ENCODE results near the gene NIPAL3. TPM values are rescaled to one million over a fixed set of nuclear protein-coding genes. Genes with fewer than 3 reads are reported as not detected.

Gene NIPAL3
- total RNA-seq, 1 experiment from 2014 or later: 55.8 TPM

GRCh38 chr1:24390924-24391782 lies 24.4 kb upstream of the NIPAL3 start:
- Mint-ChIP-seq H3K4me1 (ENCODE audit: insufficient read depth, unreplicated experiment) (peaks cover 62% of the 10 kb centered on the region), H3K36me3 (ENCODE audit: insufficient read depth, unreplicated experiment) (peaks cover 29% of the 10 kb centered on the region), H3K9me3 (ENCODE audit: unreplicated experiment) (no peaks in the 10 kb centered on the region), H3K4me3 (ENCODE audit: unreplicated experiment) (peak overlapping the region; percentile 64), H3K27me3 (ENCODE audit: insufficient read depth, unreplicated experiment) (no peaks in the 10 kb centered on the region), H3K27ac (ENCODE audit: low read depth, unreplicated experiment) (peak overlapping the region; percentile 97)
- TF ChIP-seq, protein P1, sequence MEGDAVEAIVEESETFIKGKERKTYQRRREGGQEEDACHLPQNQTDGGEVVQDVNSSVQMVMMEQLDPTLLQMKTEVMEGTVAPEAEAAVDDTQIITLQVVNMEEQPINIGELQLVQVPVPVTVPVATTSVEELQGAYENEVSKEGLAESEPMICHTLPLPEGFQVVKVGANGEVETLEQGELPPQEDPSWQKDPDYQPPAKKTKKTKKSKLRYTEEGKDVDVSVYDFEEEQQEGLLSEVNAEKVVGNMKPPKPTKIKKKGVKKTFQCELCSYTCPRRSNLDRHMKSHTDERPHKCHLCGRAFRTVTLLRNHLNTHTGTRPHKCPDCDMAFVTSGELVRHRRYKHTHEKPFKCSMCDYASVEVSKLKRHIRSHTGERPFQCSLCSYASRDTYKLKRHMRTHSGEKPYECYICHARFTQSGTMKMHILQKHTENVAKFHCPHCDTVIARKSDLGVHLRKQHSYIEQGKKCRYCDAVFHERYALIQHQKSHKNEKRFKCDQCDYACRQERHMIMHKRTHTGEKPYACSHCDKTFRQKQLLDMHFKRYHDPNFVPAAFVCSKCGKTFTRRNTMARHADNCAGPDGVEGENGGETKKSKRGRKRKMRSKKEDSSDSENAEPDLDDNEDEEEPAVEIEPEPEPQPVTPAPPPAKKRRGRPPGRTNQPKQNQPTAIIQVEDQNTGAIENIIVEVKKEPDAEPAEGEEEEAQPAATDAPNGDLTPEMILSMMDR (IDR thresholded peaks at IDR 0.05; ENCODE audit: unreplicated experiment): peak; percentile 95
- DNase-seq (ENCODE audit: unreplicated experiment): peak; percentile 88
- no TSS peak for BruUV-seq (replicated peaks)
- CTCF ChIA-PET: interaction anchor here (0.5 to 6.6 kb wide), 78 partner anchors 8 to 433 kb away, joined by 3 to 365 read pairs (median 5); partner anchors contain the start of genes GRHL3 and STPG1
- intact Hi-C loops (cut with micrococcal nuclease): loop anchor here (1.0 to 10.0 kb wide), 6 partner anchors 28 to 444 kb away; no protein-coding TSS in a partner anchor
- POLR2A ChIA-PET: interaction anchor here (0.6 to 6.4 kb wide), 25 partner anchors 8 to 847 kb away, joined by 3 to 155 read pairs (median 6); partner anchors contain the start of genes GRHL3, NIPAL3 and STPG1

DNA sequence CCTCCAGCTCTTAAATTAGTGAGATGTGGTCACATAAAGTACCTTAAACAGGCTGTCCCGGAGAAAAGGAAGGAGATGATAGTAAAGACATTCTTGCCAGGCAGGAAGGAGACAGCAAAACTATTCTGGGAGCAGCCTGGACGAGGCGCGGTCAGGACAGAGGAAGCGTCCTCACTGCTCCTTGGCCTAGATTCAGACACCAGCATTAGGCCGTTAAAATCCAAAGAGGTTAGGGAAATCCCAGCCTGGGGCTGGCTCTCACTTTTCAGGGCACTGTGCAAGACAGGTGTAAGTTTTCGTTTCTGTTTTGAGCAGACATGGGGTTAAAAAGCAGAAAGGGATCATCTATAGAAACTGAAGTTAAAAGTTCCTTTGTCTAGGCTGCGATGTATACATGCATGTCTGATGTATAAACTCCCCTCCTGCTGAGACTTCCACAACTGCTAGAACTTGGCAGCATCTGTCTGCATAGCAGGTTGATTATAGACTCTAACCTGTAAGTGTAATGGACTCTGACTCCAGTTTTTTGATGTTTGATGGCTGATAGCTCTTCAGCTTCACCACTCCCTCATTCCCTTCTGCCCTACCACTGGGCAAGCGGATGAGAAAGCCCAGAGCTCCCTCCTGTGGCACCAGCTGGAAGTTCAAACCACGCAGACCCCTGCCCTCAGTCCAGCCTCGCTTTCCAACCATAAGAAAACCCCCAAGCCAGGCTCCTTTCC lies 23.6 kb upstream of the NIPAL3 start:
- Mint-ChIP-seq H3K4me3 (ENCODE audit: unreplicated experiment) (peak overlapping the region; percentile 64), H3K36me3 (ENCODE audit: insufficient read depth, unreplicated experiment) (peaks cover 29% of the 10 kb centered on the region)

DNA sequence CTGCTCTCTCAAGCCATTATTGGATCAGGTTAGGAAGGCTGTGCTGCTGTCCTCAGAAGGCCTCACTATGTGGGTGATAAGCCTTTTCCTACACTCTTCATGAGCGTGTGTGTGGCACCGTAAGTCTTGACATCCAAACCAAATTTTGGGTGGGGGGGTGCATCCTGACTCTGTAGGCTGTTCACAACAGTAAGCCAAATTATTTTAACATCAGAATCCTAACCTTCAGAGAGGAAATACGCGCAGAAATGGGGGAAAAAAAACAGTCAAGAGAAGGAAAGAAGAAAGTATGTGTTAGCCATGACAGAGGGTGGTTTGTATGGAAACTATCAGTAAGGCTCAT lies 23.0 kb upstream of the NIPAL3 start:
- H3K4me3 Mint-ChIP-seq (ENCODE audit: unreplicated experiment): no peak overlapping the region
- peaks cover 29% of the 10 kb centered on the region for H3K36me3 Mint-ChIP-seq (ENCODE audit: insufficient read depth, unreplicated experiment)
- CTCF ChIA-PET: interaction anchor here (0.6 to 6.6 kb wide), 28 partner anchors 8 to 618 kb away, joined by 3 to 365 read pairs (median 6); partner anchors contain the start of genes GRHL3 and STPG1
- H3K9me3 Mint-ChIP-seq (ENCODE audit: unreplicated experiment): no peaks in the 10 kb centered on the region
- peaks cover 53% of the 10 kb centered on the region for H3K4me1 Mint-ChIP-seq (ENCODE audit: insufficient read depth, unreplicated experiment)
- TF ChIP-seq, protein P1 (IDR thresholded peaks at IDR 0.05; ENCODE audit: unreplicated experiment): no peak
- POLR2A ChIA-PET: interaction anchor here (0.6 to 6.4 kb wide), 19 partner anchors 8 to 429 kb away, joined by 3 to 155 read pairs (median 11); partner anchors contain the start of genes GRHL3, NIPAL3, RCAN3 and STPG1
- H3K27ac Mint-ChIP-seq (ENCODE audit: low read depth, unreplicated experiment): peak overlapping the region; percentile 97
- intact Hi-C loops (cut with micrococcal nuclease): loop anchor here (1.0 to 10.0 kb wide), 4 partner anchors 194 to 442 kb away; no protein-coding TSS in a partner anchor
- H3K27me3 Mint-ChIP-seq (ENCODE audit: insufficient read depth, unreplicated experiment): no peaks in the 10 kb centered on the region
- no TSS peak for BruUV-seq (replicated peaks)
- DNase-seq (ENCODE audit: unreplicated experiment): no peak

More for the DNA sequence above, 23.6 kb upstream of the NIPAL3 start:
- intact Hi-C loops (cut with micrococcal nuclease): loop anchor here (1.0 to 10.0 kb wide), 8 partner anchors 29 to 443 kb away; no protein-coding TSS in a partner anchor
- H3K4me1 Mint-ChIP-seq (ENCODE audit: insufficient read depth, unreplicated experiment): peaks cover 55% of the 10 kb centered on the region
- H3K27ac Mint-ChIP-seq (ENCODE audit: low read depth, unreplicated experiment): peak overlapping the region; percentile 97
- CTCF ChIA-PET: interaction anchor here (0.5 to 6.6 kb wide), 59 partner anchors 7 to 432 kb away, joined by 3 to 365 read pairs (median 5); partner anchors contain the start of genes GRHL3 and STPG1
- peak; percentile 71 for DNase-seq (ENCODE audit: unreplicated experiment)
- TF ChIP-seq, protein P1 (IDR thresholded peaks at IDR 0.05; ENCODE audit: unreplicated experiment): peak; percentile 87
- BruUV-seq (replicated peaks): no TSS peak
- no peaks in the 10 kb centered on the region for H3K27me3 Mint-ChIP-seq (ENCODE audit: insufficient read depth, unreplicated experiment)
- POLR2A ChIA-PET: interaction anchor here (0.6 to 6.4 kb wide), 29 partner anchors 8 to 428 kb away, joined by 3 to 155 read pairs (median 6); partner anchors contain the start of genes GRHL3, NIPAL3 and STPG1
- H3K9me3 Mint-ChIP-seq (ENCODE audit: unreplicated experiment): no peaks in the 10 kb centered on the region

All from MCF 10A (cell line).